LNCAP (cell line): ENCODE measurements around the gene TMEM176A.

Source experiments
- CTCF ChIP-seq: fragments of 450-650 bp; IDR thresholded peaks from 2 replicates; pipeline ENCODE4 v1.5.1; 2017; ENCODE audit warnings: mild to moderate bottlenecking

Gene TMEM176A

GRCh38 chr7:150842018-150842417, 41.4 kb downstream of the TMEM176A start:
- no peak for TF ChIP-seq CTCF

- TF ChIP-seq CTCF = no peak
These were observed 42.1 kb downstream of the TMEM176A start for GRCh38 chr7:150842716-150843115.

- TF ChIP-seq CTCF = no peak
These were observed 44.9 kb downstream of the TMEM176A start for GRCh38 chr7:150845421-150845861.

DNA sequence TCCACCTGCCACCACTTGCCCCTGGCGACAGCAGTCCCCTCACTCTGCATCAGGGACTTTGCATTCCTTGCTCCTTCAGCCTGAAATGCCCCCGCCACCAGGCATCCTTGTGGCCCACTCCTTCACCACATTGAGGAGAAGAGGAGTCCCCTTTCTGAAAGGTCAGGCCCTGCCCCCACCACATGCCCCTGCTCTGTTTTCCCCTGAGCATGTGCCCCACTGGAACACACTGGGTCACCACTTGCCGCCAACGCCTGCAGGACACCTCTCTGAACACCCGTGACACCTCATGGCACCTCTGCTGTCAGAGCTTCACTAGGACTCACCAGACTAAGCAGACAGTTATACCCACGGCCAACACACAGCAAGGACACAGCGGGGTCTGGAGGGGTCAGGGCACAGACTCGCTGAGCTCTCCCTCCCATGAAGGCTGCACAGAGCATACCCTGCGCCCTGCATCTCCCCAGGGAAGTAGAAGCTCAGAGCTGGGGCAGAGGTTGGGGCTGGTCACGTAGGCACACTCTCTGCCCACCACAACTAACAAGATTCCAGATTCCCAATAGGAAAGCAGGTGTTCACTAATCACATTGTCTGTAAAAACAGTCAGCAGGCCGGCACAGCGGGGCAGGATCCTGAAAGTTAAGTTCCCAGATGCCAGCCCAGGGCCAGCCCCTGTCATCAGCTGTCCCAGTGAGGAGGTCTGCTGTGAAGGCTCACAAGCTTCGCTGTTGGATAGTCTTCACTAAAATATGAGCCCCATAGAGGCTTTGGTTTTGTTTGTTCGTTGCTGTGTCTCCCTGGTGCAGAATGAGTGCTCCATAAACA, 45.9 kb downstream of the TMEM176A start:
- no peak for TF ChIP-seq CTCF

DNA sequence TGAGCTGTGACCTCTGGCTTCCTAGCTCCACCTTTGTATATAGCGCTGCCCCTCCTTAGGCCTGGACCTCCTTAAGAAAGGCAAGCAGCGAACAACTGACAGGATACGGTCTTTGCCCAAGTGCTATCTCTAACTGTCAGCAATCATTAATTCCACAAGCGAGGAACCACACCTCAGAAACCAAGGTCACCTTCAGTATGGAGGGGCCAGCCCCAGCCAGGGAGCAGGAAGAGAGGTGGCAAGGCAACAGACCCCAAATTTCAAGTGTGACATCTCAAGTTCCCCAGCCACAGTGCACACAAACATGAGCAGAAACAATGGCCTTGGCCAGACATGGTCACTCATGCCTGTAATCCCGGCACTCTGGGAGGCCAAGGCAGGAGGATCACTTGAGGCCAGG, 47.0 kb downstream of the TMEM176A start:
- TF ChIP-seq CTCF = no peak

DNA sequence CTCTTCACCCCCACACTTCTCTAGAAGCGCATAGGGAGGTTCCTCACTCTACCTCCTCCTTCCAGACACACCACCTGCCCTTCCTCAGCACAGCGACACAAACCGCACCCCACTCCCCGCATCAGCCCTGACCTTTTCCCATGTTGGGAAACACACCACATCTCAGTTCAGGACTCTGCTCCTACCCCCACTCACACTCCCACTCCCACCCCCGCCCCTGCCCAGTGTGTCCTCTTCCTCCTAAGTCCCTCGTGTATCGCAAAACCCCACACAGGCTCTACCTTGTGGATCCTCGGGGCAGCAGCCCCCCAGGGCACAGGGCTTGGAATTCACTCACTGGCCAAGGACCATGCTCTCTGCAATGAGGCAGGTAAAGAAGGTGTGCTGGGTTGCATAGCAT, 47.5 kb downstream of the TMEM176A start:
- no peak for TF ChIP-seq CTCF

DNA sequence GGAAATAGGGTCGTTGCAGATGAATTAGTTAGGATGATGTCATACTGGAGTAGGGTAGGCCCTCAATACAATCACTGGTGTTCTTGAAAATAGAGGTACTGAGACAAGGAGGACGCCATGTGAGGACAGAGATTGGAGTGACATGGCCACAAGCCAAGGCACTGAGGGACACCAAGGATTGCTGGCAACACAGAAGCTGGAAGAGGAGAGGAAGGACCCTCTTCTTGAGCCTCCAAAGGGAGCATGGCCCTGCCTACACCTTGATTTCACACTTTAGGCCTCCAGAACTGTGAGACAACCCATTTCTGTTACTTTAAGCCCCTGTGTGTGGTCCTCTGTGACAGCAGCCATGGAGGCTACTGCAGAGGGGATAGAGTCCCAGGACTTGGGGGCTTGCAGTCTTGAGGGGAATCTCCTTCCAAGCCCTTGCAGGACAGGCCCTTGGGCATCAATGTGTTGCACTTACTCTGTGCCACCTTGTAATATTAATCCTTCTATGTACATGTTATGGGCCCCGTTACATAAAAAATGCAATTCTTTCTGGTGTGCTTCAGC, 48.1 kb downstream of the TMEM176A start:
- no peak for TF ChIP-seq CTCF
